Measurements from ENCODE around the gene TRIM40.
"Not testable (repeated sequence)": the region's sequence is repeated elsewhere in the genome, so short reads cannot be mapped to it uniquely, and the experiment has no call there.

TRIM40 gene

GRCh38 chr6:30135147-30135546, 793 bp upstream of the TRIM40 start:
- Histone ChIP-seq H3K36me3 (ENCODE audit: control insufficient read depth, insufficient read depth, low read length) (no peaks in the 10 kb centered on the region), H3K27ac (ENCODE audit: low read length) (no peak overlapping the region), H3K9me3 (ENCODE audit: control insufficient read depth, insufficient read depth, low read length) (no peaks in the 10 kb centered on the region), H3K4me3 (ENCODE audit: low read length) (no peak overlapping the region), H3K4me1 (ENCODE audit: control insufficient read depth, insufficient read depth, low read length) (no peaks in the 10 kb centered on the region), H3K27me3 (ENCODE audit: control insufficient read depth, insufficient read depth, low read length) (peaks cover 3% of the 10 kb centered on the region)
- no peak for DNase-seq (ENCODE audit: low read depth, low spot score)
- no CpG with 5 or more reads among the region's 2 CpGs for WGBS (ENCODE audit: insufficient coverage, insufficient read length)

- no peaks in the 10 kb centered on the region for H3K36me3 ChIP-seq (ENCODE audit: control insufficient read depth, insufficient read depth, low read length)
- no peak overlapping the region for H3K27ac ChIP-seq (ENCODE audit: low read length)
- no peak overlapping the region for H3K4me3 ChIP-seq (ENCODE audit: low read length)
- H3K4me1 ChIP-seq (ENCODE audit: control insufficient read depth, insufficient read depth, low read length), result no peaks in the 10 kb centered on the region
- H3K9me3 ChIP-seq (ENCODE audit: control insufficient read depth, insufficient read depth, low read length), result no peaks in the 10 kb centered on the region
- no CpG with 5 or more reads among the region's 11 CpGs for WGBS (ENCODE audit: insufficient coverage, insufficient read length)
- no peaks in the 10 kb centered on the region; the same call in 1 of the 2 replicates for H3K27me3 ChIP-seq (ENCODE audit: control insufficient read depth, insufficient read depth, low read length)
- DNase-seq (ENCODE audit: low read depth, low spot score), result no peak
Observed at GRCh38 chr6:30136570-30137286, 788 bp downstream of the TRIM40 start.

- not testable (repeated sequence) for H3K36me3 ChIP-seq (ENCODE audit: control insufficient read depth, insufficient read depth, low read length); H3K27ac ChIP-seq (ENCODE audit: low read length); H3K4me3 ChIP-seq (ENCODE audit: low read length); DNase-seq (ENCODE audit: low read depth, low spot score); H3K27me3 ChIP-seq (ENCODE audit: control insufficient read depth, insufficient read depth, low read length); H3K9me3 ChIP-seq (ENCODE audit: control insufficient read depth, insufficient read depth, low read length); H3K4me1 ChIP-seq (ENCODE audit: control insufficient read depth, insufficient read depth, low read length)
- no CpG with 5 or more reads among the region's 8 CpGs for WGBS (ENCODE audit: insufficient coverage, insufficient read length)
Observed at GRCh38 chr6:30140240-30140639, 4.3 kb downstream of the TRIM40 start.

- no peak for DNase-seq (ENCODE audit: low read depth, low spot score)
- no CpG with 5 or more reads among the region's 3 CpGs for WGBS (ENCODE audit: insufficient coverage, insufficient read length)
- no peaks in the 10 kb centered on the region for H3K27me3 ChIP-seq (ENCODE audit: control insufficient read depth, insufficient read depth, low read length)
- 0 out of 2 replicates have a peak, but pooled peaks cover 2% of the 10 kb centered on the region for H3K4me1 ChIP-seq (ENCODE audit: control insufficient read depth, insufficient read depth, low read length)
- H3K9me3 ChIP-seq (ENCODE audit: control insufficient read depth, insufficient read depth, low read length), result no peaks in the 10 kb centered on the region
- H3K4me3 ChIP-seq (ENCODE audit: low read length), result no peak overlapping the region
- H3K27ac ChIP-seq (ENCODE audit: low read length), result no peak overlapping the region
- no peaks in the 10 kb centered on the region for H3K36me3 ChIP-seq (ENCODE audit: control insufficient read depth, insufficient read depth, low read length)
Observed at GRCh38 chr6:30142665-30143064, 6.7 kb downstream of the TRIM40 start.

GRCh38 chr6:30143780-30144179, 7.8 kb downstream of the TRIM40 start:
- H3K27ac ChIP-seq (ENCODE audit: low read length), result no peak overlapping the region
- no peak for DNase-seq (ENCODE audit: low read depth, low spot score)
- no peaks in the 10 kb centered on the region for H3K36me3 ChIP-seq (ENCODE audit: control insufficient read depth, insufficient read depth, low read length)
- H3K4me1 ChIP-seq (ENCODE audit: control insufficient read depth, insufficient read depth, low read length), result 0 out of 2 replicates have a peak, but pooled peaks cover 2% of the 10 kb centered on the region
- H3K9me3 ChIP-seq (ENCODE audit: control insufficient read depth, insufficient read depth, low read length), result no peaks in the 10 kb centered on the region
- no peaks in the 10 kb centered on the region for H3K27me3 ChIP-seq (ENCODE audit: control insufficient read depth, insufficient read depth, low read length)
- H3K4me3 ChIP-seq (ENCODE audit: low read length), result no peak overlapping the region
- no CpG with 5 or more reads among the region's 2 CpGs for WGBS (ENCODE audit: insufficient coverage, insufficient read length)

GRCh38 chr6:30144811-30145210, 8.9 kb downstream of the TRIM40 start:
- no peaks in the 10 kb centered on the region for H3K27me3 ChIP-seq (ENCODE audit: control insufficient read depth, insufficient read depth, low read length)
- no peak overlapping the region for H3K4me3 ChIP-seq (ENCODE audit: low read length)
- H3K4me1 ChIP-seq (ENCODE audit: control insufficient read depth, insufficient read depth, low read length), result 0 out of 2 replicates have a peak, but pooled peaks cover 2% of the 10 kb centered on the region
- no CpG with 5 or more reads among the region's 6 CpGs for WGBS (ENCODE audit: insufficient coverage, insufficient read length)
- DNase-seq (ENCODE audit: low read depth, low spot score), result no peak
- H3K36me3 ChIP-seq (ENCODE audit: control insufficient read depth, insufficient read depth, low read length), result no peaks in the 10 kb centered on the region
- no peak overlapping the region for H3K27ac ChIP-seq (ENCODE audit: low read length)
- H3K9me3 ChIP-seq (ENCODE audit: control insufficient read depth, insufficient read depth, low read length), result no peaks in the 10 kb centered on the region

GRCh38 chr6:30145818-30146217, 9.9 kb downstream of the TRIM40 start:
- no peak overlapping the region for H3K27ac ChIP-seq (ENCODE audit: low read length)
- no CpG with 5 or more reads among the region's 7 CpGs for WGBS (ENCODE audit: insufficient coverage, insufficient read length)
- 0 out of 2 replicates have a peak, but pooled peaks cover 2% of the 10 kb centered on the region for H3K4me1 ChIP-seq (ENCODE audit: control insufficient read depth, insufficient read depth, low read length)
- no peaks in the 10 kb centered on the region for H3K9me3 ChIP-seq (ENCODE audit: control insufficient read depth, insufficient read depth, low read length)
- H3K36me3 ChIP-seq (ENCODE audit: control insufficient read depth, insufficient read depth, low read length), result no peaks in the 10 kb centered on the region
- DNase-seq (ENCODE audit: low read depth, low spot score), result no peak
- no peaks in the 10 kb centered on the region for H3K27me3 ChIP-seq (ENCODE audit: control insufficient read depth, insufficient read depth, low read length)
- no peak overlapping the region for H3K4me3 ChIP-seq (ENCODE audit: low read length)

- Histone ChIP-seq H3K36me3 (ENCODE audit: control insufficient read depth, insufficient read depth, low read length) (no peaks in the 10 kb centered on the region), H3K4me1 (ENCODE audit: control insufficient read depth, insufficient read depth, low read length) (0 out of 2 replicates have a peak, but pooled peaks cover 2% of the 10 kb centered on the region), H3K4me3 (ENCODE audit: low read length) (no peak overlapping the region), H3K27me3 (ENCODE audit: control insufficient read depth, insufficient read depth, low read length) (no peaks in the 10 kb centered on the region), H3K27ac (ENCODE audit: low read length) (no peak overlapping the region), H3K9me3 (ENCODE audit: control insufficient read depth, insufficient read depth, low read length) (no peaks in the 10 kb centered on the region)
- DNase-seq (ENCODE audit: low read depth, low spot score), result no peak
- WGBS (ENCODE audit: insufficient coverage, insufficient read length), result no CpG with 5 or more reads among the region's 3 CpGs
Observed at GRCh38 chr6:30147096-30147495, 11.2 kb downstream of the TRIM40 start.

GRCh38 chr6:30149234-30149633, 13.3 kb downstream of the TRIM40 start:
- DNase-seq (ENCODE audit: low read depth, low spot score), result no peak
- no peak overlapping the region for H3K27ac ChIP-seq (ENCODE audit: low read length)
- H3K4me3 ChIP-seq (ENCODE audit: low read length), result no peak overlapping the region
- no peaks in the 10 kb centered on the region for H3K36me3 ChIP-seq (ENCODE audit: control insufficient read depth, insufficient read depth, low read length)
- no peaks in the 10 kb centered on the region for H3K9me3 ChIP-seq (ENCODE audit: control insufficient read depth, insufficient read depth, low read length)
- no CpG with 5 or more reads among the region's 3 CpGs for WGBS (ENCODE audit: insufficient coverage, insufficient read length)
- H3K4me1 ChIP-seq (ENCODE audit: control insufficient read depth, insufficient read depth, low read length), result 0 out of 2 replicates have a peak, but pooled peaks cover 2% of the 10 kb centered on the region
- no peaks in the 10 kb centered on the region for H3K27me3 ChIP-seq (ENCODE audit: control insufficient read depth, insufficient read depth, low read length)

GRCh38 chr6:30149858-30150550, 14.1 kb downstream of the TRIM40 start:
- H3K4me1 ChIP-seq (ENCODE audit: control insufficient read depth, insufficient read depth, low read length), result 0 out of 2 replicates have a peak, but pooled peaks cover 2% of the 10 kb centered on the region
- no peak for DNase-seq (ENCODE audit: low read depth, low spot score)
- WGBS (ENCODE audit: insufficient coverage, insufficient read length), result no CpG with 5 or more reads among the region's 7 CpGs
- no peaks in the 10 kb centered on the region for H3K36me3 ChIP-seq (ENCODE audit: control insufficient read depth, insufficient read depth, low read length)
- no peaks in the 10 kb centered on the region for H3K9me3 ChIP-seq (ENCODE audit: control insufficient read depth, insufficient read depth, low read length)
- H3K27me3 ChIP-seq (ENCODE audit: control insufficient read depth, insufficient read depth, low read length), result no peaks in the 10 kb centered on the region
- no peak overlapping the region for H3K27ac ChIP-seq (ENCODE audit: low read length)
- H3K4me3 ChIP-seq (ENCODE audit: low read length), result no peak overlapping the region

All from iPS DF 6.9 (cell line).